Peyer's patch (tissue), 4 donors: ENCODE data around the gene GUCY2D.

ENCODE experiments used
- CTCF ChIP-seq, 6 experiments: fragments of 450-650 bp in 4 of 6; fragments of 200-600 bp in 2 of 6; sonication (generic) in 1 of 6; IDR thresholded peaks; one replicate each; pipeline ENCODE4 v1.5.1; 2017 to 2019; ENCODE audit warnings: antibody characterized with exemption in 6 of 6, mild to moderate bottlenecking in 3 of 6, moderate library complexity in 1 of 6
- POLR2A ChIP-seq, 2 donors: fragments of 450-650 bp; IDR thresholded peaks; one replicate each; pipeline ENCODE4 v1.5.1; 2017; ENCODE audit warnings: antibody characterized with exemption in 2 of 2, mild to moderate bottlenecking in 2 of 2, moderate library complexity in 2 of 2

DNA sequence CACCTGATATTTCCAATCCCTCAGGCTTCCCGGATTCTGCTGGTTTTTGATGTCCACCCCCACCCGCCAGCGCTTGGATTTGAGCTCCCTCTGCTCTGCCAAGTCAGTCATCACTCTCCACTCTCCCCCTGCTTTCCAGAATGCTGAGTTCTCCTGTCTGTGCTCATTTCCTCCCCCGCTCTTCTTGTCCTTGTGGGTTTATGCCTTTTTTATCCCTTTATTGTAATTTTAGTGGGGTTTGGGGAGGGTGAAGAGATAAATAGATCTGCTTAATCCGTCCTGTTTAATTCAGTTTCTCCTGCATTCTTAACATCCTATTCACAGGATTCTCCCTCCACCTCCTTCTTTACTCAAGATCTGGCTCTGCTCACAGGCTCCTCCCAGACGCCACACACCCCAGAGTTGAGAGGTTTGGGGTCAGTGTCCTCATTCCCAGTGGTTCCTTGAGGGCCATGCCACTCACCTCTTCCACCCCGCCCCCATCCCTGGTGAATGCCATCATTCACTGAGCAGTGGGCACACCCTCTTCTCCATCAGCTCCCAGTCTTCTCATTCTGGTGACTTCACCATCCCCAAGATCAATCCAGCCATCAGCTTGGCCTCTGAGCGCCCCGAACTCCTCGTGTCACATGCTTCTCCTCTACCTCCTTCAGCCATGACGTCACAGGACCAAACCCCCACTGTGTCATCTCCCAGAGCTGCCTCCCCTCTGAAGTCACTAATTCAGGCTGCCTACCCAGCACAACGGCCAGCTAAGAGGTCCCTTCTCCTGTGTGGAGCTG, 15.1 kb upstream of the GUCY2D start:
- TF ChIP-seq POLR2A (IDR thresholded peaks at IDR 0.05) (no peak), CTCF (IDR thresholded peaks at IDR 0.05) (no peak)
